ENCODE measurements around the gene HADH.

DNA sequence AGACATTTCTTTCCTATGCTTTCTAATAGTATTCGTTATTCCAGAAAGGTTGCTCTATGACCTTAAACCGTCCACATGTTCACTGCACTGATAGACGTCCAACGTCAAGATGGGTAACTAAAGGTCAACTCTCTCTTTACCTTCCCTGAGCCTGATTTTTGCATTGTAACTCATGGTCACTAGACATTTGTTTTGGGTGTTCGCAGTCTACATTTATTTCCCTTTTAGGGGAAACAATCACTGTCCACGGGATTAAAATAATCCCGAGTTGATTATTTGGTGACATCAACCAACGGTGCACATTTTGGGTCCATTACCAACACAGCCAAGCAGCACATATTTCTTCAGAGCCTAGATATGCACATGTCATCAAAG lies 540 bp upstream of the HADH start:
- TF ChIP-seq, protein P1, sequence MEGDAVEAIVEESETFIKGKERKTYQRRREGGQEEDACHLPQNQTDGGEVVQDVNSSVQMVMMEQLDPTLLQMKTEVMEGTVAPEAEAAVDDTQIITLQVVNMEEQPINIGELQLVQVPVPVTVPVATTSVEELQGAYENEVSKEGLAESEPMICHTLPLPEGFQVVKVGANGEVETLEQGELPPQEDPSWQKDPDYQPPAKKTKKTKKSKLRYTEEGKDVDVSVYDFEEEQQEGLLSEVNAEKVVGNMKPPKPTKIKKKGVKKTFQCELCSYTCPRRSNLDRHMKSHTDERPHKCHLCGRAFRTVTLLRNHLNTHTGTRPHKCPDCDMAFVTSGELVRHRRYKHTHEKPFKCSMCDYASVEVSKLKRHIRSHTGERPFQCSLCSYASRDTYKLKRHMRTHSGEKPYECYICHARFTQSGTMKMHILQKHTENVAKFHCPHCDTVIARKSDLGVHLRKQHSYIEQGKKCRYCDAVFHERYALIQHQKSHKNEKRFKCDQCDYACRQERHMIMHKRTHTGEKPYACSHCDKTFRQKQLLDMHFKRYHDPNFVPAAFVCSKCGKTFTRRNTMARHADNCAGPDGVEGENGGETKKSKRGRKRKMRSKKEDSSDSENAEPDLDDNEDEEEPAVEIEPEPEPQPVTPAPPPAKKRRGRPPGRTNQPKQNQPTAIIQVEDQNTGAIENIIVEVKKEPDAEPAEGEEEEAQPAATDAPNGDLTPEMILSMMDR (IDR thresholded peaks at IDR 0.05), result no peak
- TF ChIP-seq POLR2A (IDR thresholded peaks at IDR 0.05), result no peak

Data from thyroid gland (tissue), 4 donors.